ENCODE measurements around the gene MSI2.

MSI2 gene

GRCh38 chr17:57733085-57733484, 476.8 kb downstream of the MSI2 start:
- Histone ChIP-seq H3K9me3 (ENCODE audit: severe bottlenecking) (no peaks in the 10 kb centered on the region), H3K27ac (no peak overlapping the region), H3K27me3 (ENCODE audit: insufficient read depth, low read depth, severe bottlenecking) (no peaks in the 10 kb centered on the region), H3K36me3 (no peaks in the 10 kb centered on the region; the same call in 1 of the 2 replicates), H3K4me3 (ENCODE audit: low read depth, low read length) (no peak overlapping the region)
- no peak for TF ChIP-seq CTCF (IDR thresholded peaks at IDR 0.05; ENCODE audit: low read depth, low read length)
- DNase-seq: no peak
